Endothelial cell (in vitro differentiated cells): ENCODE results near the gene ZNF214. TPM values are rescaled to one million over a fixed set of nuclear protein-coding genes. Genes with fewer than 3 reads are reported as not detected.
"Not testable (repeated sequence)": the region's sequence is repeated elsewhere in the genome, so short reads cannot be mapped to it uniquely, and the experiment has no call there.

ENCODE experiments used
- DNase-seq: peaks from one replicate; pipeline ENCODE4 v3.0.0; 2021; ENCODE audit warnings: low spot score
- H3K27ac Mint-ChIP-seq: one replicate; pipeline ENCODE4 v1.8.0; 2021; ENCODE audit warnings: mixed read lengths, inconsistent platforms; ENCODE audit not compliant: unreplicated experiment
- H3K27me3 Mint-ChIP-seq: one replicate; pipeline ENCODE4 v1.8.0; 2021; ENCODE audit warnings: mild to moderate bottlenecking, moderate library complexity, mixed read lengths, inconsistent platforms; ENCODE audit not compliant: unreplicated experiment
- H3K36me3 Mint-ChIP-seq: one replicate; pipeline ENCODE4 v1.8.0; 2021; ENCODE audit warnings: mild to moderate bottlenecking, low read depth, mixed read lengths, inconsistent platforms; ENCODE audit not compliant: unreplicated experiment
- H3K4me1 Mint-ChIP-seq: one replicate; pipeline ENCODE4 v1.8.0; 2021; ENCODE audit warnings: mild to moderate bottlenecking, mixed read lengths, inconsistent platforms; ENCODE audit not compliant: unreplicated experiment
- H3K4me3 Mint-ChIP-seq: one replicate; pipeline ENCODE4 v1.8.0; 2021; ENCODE audit warnings: mild to moderate bottlenecking, mixed read lengths, inconsistent platforms; ENCODE audit not compliant: unreplicated experiment
- H3K9me3 Mint-ChIP-seq: one replicate; pipeline ENCODE4 v1.8.0; 2021; ENCODE audit warnings: mixed read lengths, inconsistent platforms; ENCODE audit not compliant: unreplicated experiment
- total RNA-seq: library from RNA; stranded (reverse); fragmentation: NEBNext Ultra II Directional; extraction: Animal tissue kit (Norgen Biotek cat#: 25700); gene quantifications from one replicate; pipeline ENCODE4 v1.2.1, GENCODE V29; 2021; ENCODE audit not compliant: unreplicated experiment
- TF ChIP-seq, protein P1 (sequence below): fragments of 200-600 bp; sonication (generic); IDR thresholded peaks from one replicate; pipeline ENCODE4 v1.5.0; 2021; ENCODE audit warnings: antibody characterized with exemption; ENCODE audit not compliant: unreplicated experiment

Gene ZNF214
- total RNA-seq, 1 donor from 2014 or later = 2.4 TPM

DNA sequence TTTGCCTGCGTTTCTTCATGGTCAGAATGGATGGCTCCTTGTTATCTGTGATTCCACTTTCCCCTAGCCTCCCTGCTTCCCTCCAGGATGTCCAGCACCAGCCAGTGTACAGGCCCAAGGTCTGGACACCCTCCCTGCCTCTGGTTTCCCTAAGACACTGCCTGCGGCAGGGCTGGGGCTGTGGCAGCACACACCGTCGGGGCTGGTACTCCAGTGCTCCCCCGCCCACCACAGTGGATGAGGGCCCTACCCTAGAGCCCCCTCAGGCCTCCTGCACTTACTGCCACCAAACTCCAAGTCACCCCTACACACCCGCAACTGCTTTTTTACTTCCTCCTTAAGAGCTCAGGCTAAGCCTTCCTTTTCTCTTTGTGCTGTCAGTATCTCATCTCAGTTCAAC lies 28.9 kb downstream of the ZNF214 start:
- TF ChIP-seq, protein P1, sequence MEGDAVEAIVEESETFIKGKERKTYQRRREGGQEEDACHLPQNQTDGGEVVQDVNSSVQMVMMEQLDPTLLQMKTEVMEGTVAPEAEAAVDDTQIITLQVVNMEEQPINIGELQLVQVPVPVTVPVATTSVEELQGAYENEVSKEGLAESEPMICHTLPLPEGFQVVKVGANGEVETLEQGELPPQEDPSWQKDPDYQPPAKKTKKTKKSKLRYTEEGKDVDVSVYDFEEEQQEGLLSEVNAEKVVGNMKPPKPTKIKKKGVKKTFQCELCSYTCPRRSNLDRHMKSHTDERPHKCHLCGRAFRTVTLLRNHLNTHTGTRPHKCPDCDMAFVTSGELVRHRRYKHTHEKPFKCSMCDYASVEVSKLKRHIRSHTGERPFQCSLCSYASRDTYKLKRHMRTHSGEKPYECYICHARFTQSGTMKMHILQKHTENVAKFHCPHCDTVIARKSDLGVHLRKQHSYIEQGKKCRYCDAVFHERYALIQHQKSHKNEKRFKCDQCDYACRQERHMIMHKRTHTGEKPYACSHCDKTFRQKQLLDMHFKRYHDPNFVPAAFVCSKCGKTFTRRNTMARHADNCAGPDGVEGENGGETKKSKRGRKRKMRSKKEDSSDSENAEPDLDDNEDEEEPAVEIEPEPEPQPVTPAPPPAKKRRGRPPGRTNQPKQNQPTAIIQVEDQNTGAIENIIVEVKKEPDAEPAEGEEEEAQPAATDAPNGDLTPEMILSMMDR = no peak
- no peaks in the 10 kb centered on the region for H3K4me1 Mint-ChIP-seq
- H3K27ac Mint-ChIP-seq = no peak overlapping the region
- H3K27me3 Mint-ChIP-seq = no peaks in the 10 kb centered on the region
- no peak for DNase-seq
- no peaks in the 10 kb centered on the region for H3K36me3 Mint-ChIP-seq
- H3K9me3 Mint-ChIP-seq = no peaks in the 10 kb centered on the region
- H3K4me3 Mint-ChIP-seq = no peak overlapping the region

GRCh38 chr11:6988506-6988905 lies 31.6 kb downstream of the ZNF214 start:
- Mint-ChIP-seq H3K27ac (no peak overlapping the region), H3K36me3 (no peaks in the 10 kb centered on the region), H3K9me3 (no peaks in the 10 kb centered on the region), H3K4me3 (no peak overlapping the region), H3K27me3 (no peaks in the 10 kb centered on the region), H3K4me1 (no peaks in the 10 kb centered on the region)
- TF ChIP-seq, protein P1 = no peak
- DNase-seq = no peak

- no peak overlapping the region for H3K27ac Mint-ChIP-seq
Measured at GRCh38 chr11:6986487-6986886, 33.7 kb downstream of the ZNF214 start.

GRCh38 chr11:6979365-6979764 lies 40.8 kb downstream of the ZNF214 start:
- no peaks in the 10 kb centered on the region for H3K27me3 Mint-ChIP-seq
- no peaks in the 10 kb centered on the region for H3K9me3 Mint-ChIP-seq
- no peak overlapping the region for H3K27ac Mint-ChIP-seq
- H3K36me3 Mint-ChIP-seq = no peaks in the 10 kb centered on the region
- H3K4me1 Mint-ChIP-seq = no peaks in the 10 kb centered on the region
- H3K4me3 Mint-ChIP-seq = no peak overlapping the region
- TF ChIP-seq, protein P1 = no peak
- DNase-seq = no peak

More at GRCh38 chr11:6986487-6986886, 33.7 kb downstream of the ZNF214 start:
- H3K9me3 Mint-ChIP-seq = no peaks in the 10 kb centered on the region
- TF ChIP-seq, protein P1 = no peak
- no peaks in the 10 kb centered on the region for H3K4me1 Mint-ChIP-seq
- no peak overlapping the region for H3K4me3 Mint-ChIP-seq
- no peaks in the 10 kb centered on the region for H3K27me3 Mint-ChIP-seq
- no peak for DNase-seq
- no peaks in the 10 kb centered on the region for H3K36me3 Mint-ChIP-seq

DNA sequence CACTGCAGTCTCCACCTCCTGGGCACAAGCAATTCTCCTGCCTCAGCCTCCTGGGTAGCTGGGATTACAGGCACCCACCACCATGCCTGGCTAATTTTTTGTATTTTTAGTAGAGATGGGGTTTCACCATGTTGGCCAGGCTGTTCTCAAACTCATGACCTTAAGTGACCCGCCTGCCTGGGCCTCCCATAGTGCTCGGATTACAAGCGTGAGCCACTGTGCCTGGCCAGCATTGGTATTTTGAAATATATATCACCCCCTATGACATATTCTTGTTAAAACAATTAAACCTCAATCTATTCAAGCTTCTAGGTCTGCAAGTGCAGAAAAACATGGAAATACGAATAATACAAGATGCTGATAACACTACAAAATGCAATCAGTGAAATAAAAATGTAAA lies 50.3 kb downstream of the ZNF214 start:
- not testable (repeated sequence) for H3K27ac Mint-ChIP-seq, H3K4me1 Mint-ChIP-seq, H3K9me3 Mint-ChIP-seq, H3K36me3 Mint-ChIP-seq, H3K27me3 Mint-ChIP-seq, DNase-seq, H3K4me3 Mint-ChIP-seq

DNA sequence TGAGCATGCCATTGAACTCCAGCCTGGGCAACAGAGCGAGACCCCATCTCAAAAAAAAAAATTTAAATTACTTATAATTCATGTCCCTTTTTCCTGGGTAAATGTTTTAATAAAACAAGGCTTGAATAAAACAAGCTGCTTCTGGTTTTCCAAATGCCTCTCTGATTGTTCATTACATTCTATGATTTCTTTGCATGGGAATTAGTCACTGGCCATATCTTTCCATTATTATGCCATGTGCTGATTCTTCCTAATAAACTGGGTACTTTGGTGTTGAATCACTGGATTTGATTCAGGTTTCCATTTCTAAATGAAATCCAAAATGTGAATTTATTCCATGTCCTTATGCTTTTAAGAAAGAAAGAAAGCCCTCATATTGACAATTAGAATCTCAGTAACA lies 51.3 kb downstream of the ZNF214 start:
- Mint-ChIP-seq H3K9me3 (no peaks in the 10 kb centered on the region), H3K36me3 (no peaks in the 10 kb centered on the region)
- TF ChIP-seq, protein P1 = no peak

More for the DNA sequence above, 51.3 kb downstream of the ZNF214 start:
- DNase-seq = no peak
- no peaks in the 10 kb centered on the region for H3K4me1 Mint-ChIP-seq
- H3K27me3 Mint-ChIP-seq = peaks cover 2% of the 10 kb centered on the region
- H3K27ac Mint-ChIP-seq = no peak overlapping the region
- no peak overlapping the region for H3K4me3 Mint-ChIP-seq
